PC-9 (cell line): Measurements from ENCODE around the gene TBC1D2B. TPM values are rescaled to one million over a fixed set of nuclear protein-coding genes. Genes with fewer than 3 reads are reported as not detected.

Source experiments
- BruUV-seq: library from RNA; stranded (reverse); fragments of 400-500 nt; replicated peaks from 2 replicates; lab custom pipeline; 2021; lab: Mats Ljungman, UMichigan
- CTCF ChIA-PET: fragments of 300-600 bp; sonication (Branson Sonifier 250); formaldehyde crosslinking; loops from one replicate; lab custom pipeline; 2022; ENCODE audit warnings: antibody characterized with exemption; lab: Charles Lee
- POLR2A ChIA-PET: fragments of 300-600 bp; sonication (Branson Sonifier 250); formaldehyde crosslinking; loops from one replicate; lab custom pipeline; 2022; ENCODE audit warnings: antibody characterized with exemption; ENCODE audit not compliant: unreplicated experiment; lab: Charles Lee
- DNase-seq, 2 experiments: peaks; one replicate each; pipeline versions ENCODE4 v3.0.0 to v3.0.0-alpha.2; 2015 to 2022; ENCODE audit warnings: mixed read lengths in 1 of 2
- H2AFZ ChIP-seq: fragments of 200-600 bp; sonication (generic); 2 replicates; pipeline ENCODE4 v1.8.1; 2017; ENCODE audit warnings: antibody characterized with exemption
- H3F3A ChIP-seq: fragments of 200-600 bp; sonication (generic); 2 replicates; pipeline ENCODE4 v1.8.1; 2017; ENCODE audit warnings: antibody characterized with exemption, mild to moderate bottlenecking, low read depth; ENCODE audit not compliant: insufficient read depth
- H3K27ac ChIP-seq: fragments of 200-600 bp; sonication (generic); 2 replicates; pipeline ENCODE4 v1.6.1; 2016; ENCODE audit warnings: mixed run types
- H3K27me3 ChIP-seq: fragments of 200-600 bp; sonication (generic); 2 replicates; pipeline ENCODE4 v1.6.1; 2016; ENCODE audit warnings: low read depth, mixed run types; ENCODE audit not compliant: insufficient read depth
- H3K36me3 ChIP-seq: fragments of 200-600 bp; sonication (generic); 2 replicates; pipeline ENCODE4 v1.6.1; 2016; ENCODE audit warnings: low read depth, mixed run types
- H3K4me1 ChIP-seq: fragments of 200-600 bp; sonication (generic); replicated peaks from 2 replicates; pipeline ENCODE4 v1.6.1; 2016; ENCODE audit warnings: mixed run types; ENCODE audit not compliant: insufficient read depth
- H3K4me2 ChIP-seq: fragments of 200-600 bp; sonication (generic); 2 replicates; pipeline ENCODE4 v1.6.1; 2017; ENCODE audit warnings: mixed run types
- H3K4me3 ChIP-seq: fragments of 200-600 bp; sonication (generic); 2 replicates; pipeline ENCODE4 v1.6.1; 2016; ENCODE audit warnings: mixed run types
- H3K79me2 ChIP-seq: fragments of 200-600 bp; sonication (generic); 2 replicates; pipeline ENCODE4 v1.6.1; 2017; ENCODE audit warnings: low read depth, mixed run types
- H3K9me2 ChIP-seq: fragments of 200-600 bp; sonication (generic); 2 replicates; pipeline ENCODE4 v1.8.1; 2017; ENCODE audit warnings: mild to moderate bottlenecking; ENCODE audit not compliant: insufficient read depth
- H3K9me3 ChIP-seq: fragments of 200-600 bp; sonication (generic); 2 replicates; pipeline ENCODE4 v1.8.1; 2016; ENCODE audit warnings: low read depth; ENCODE audit not compliant: insufficient read depth
- H4K20me1 ChIP-seq: fragments of 200-600 bp; sonication (generic); 2 replicates; pipeline ENCODE4 v1.8.1; 2017; ENCODE audit not compliant: insufficient read depth
- CTCF ChIP-seq: fragments of 200-600 bp; sonication (generic); conservative IDR thresholded peaks from 2 replicates; pipeline ENCODE4 v1.6.1; 2017; ENCODE audit warnings: mixed run types, antibody characterized with exemption, mild to moderate bottlenecking, moderate library complexity
- EZH2 ChIP-seq: fragments of 200-600 bp; sonication (generic); IDR thresholded peaks from 2 replicates; pipeline ENCODE4 v1.8.0; 2017; ENCODE audit warnings: antibody characterized with exemption, low read depth
- intact Hi-C: fragments of 100-400 bp; cut with micrococcal nuclease; formaldehyde crosslinking; loops from one replicate; pipeline ENCODE4 v1.10.0; 2022; ENCODE audit not compliant: unreplicated experiment
- total RNA-seq: library from RNA; stranded (reverse); gene quantifications from 2 replicates; pipeline ENCODE4 v1.2.3, GENCODE V29; 2021

Gene TBC1D2B
- total RNA-seq, 1 experiment from 2014 or later: 27.7 TPM

DNA sequence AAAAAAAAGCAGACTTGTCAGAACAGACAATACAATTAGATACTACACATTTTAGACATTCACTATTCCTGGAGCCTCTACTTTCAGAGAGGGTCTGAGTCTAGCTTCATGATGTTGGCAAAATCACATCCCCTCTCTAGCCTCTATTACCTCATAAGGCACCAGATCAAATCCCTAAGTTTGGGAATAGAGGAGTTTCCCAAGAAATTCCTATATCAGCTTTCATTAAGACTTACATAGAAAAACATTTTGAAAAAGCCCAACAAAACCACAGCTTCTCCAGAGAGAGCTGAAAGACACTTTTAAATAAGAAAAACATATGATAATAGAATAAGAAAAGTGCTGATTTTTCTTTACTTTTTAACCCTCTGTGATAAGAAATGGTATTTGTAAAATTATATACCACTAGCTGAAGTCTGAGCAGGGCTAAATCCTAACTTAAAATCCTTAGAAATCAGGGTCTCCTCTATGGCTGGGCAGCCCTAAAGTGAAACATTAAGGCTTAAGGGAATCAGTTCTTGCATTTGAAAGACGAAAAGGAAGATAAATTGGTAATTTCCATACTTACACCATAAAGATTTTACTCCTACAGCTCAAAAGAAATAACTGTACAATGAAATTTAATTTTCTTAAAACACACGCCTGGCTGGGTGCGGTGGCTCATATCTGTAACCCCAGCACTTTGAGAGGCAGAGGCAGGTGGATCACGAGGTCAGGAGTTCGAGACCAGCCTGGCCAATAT is 4.3 kb downstream of the TBC1D2B start:
- TF ChIP-seq CTCF (no peak), EZH2 (no peak)
- H3K36me3 ChIP-seq: no peaks in the 10 kb centered on the region
- H3K9me3 ChIP-seq: no peaks in the 10 kb centered on the region
- POLR2A ChIA-PET: interaction anchor here (0.5 kb wide), 1 partner anchor 11 kb away, joined by 10 read pairs; no protein-coding TSS in a partner anchor
- H3K4me1 ChIP-seq: peaks cover 17% of the 10 kb centered on the region
- H3K4me3 ChIP-seq: no peak overlapping the region
- no peak overlapping the region for H3K27ac ChIP-seq
- no peak for DNase-seq
- no peak overlapping the region for H2AFZ ChIP-seq
- H3K4me2 ChIP-seq: no peak overlapping the region
- no peaks in the 10 kb centered on the region for H4K20me1 ChIP-seq
- no TSS peak for BruUV-seq
- no peaks in the 10 kb centered on the region for H3F3A ChIP-seq
- CTCF ChIA-PET: no interaction called here
- no peaks in the 10 kb centered on the region for H3K27me3 ChIP-seq
- no peaks in the 10 kb centered on the region for H3K9me2 ChIP-seq
- intact Hi-C loops: no loop called here
- 0 out of 2 replicates have a peak, but pooled peaks cover 15% of the 10 kb centered on the region for H3K79me2 ChIP-seq

GRCh38 chr15:78072080-78072892 is 5.2 kb downstream of the TBC1D2B start:
- no TSS peak for BruUV-seq
- intact Hi-C loops: no loop called here
- peaks cover 26% of the 10 kb centered on the region for H3K4me1 ChIP-seq

More at GRCh38 chr15:78072080-78072892, 5.2 kb downstream of the TBC1D2B start:
- ChIA-PET CTCF (interaction anchor here (0.6 kb wide), 1 partner anchor 21 kb away, joined by 3 read pairs; no protein-coding TSS in a partner anchor), POLR2A (interaction anchor here (0.5 kb wide), 1 partner anchor 21 kb away, joined by 3 read pairs; no protein-coding TSS in a partner anchor)
- no peak for DNase-seq
- no peaks in the 10 kb centered on the region for H3K9me2 ChIP-seq
- no peak overlapping the region for H3K27ac ChIP-seq
- H4K20me1 ChIP-seq: no peaks in the 10 kb centered on the region
- TF ChIP-seq EZH2 (no peak), CTCF (no peak)
- H3K4me2 ChIP-seq: no peak overlapping the region
- H3K27me3 ChIP-seq: no peaks in the 10 kb centered on the region
- H3K36me3 ChIP-seq: no peaks in the 10 kb centered on the region
- H3K79me2 ChIP-seq: 0 out of 2 replicates have a peak, but pooled peaks cover 15% of the 10 kb centered on the region
- H3F3A ChIP-seq: 0 out of 2 replicates have a peak, but pooled peaks cover 3% of the 10 kb centered on the region
- H3K4me3 ChIP-seq: no peak overlapping the region
- H3K9me3 ChIP-seq: no peaks in the 10 kb centered on the region
- no peak overlapping the region for H2AFZ ChIP-seq
